Transverse colon (tissue), 4 donors: ENCODE results near the gene GATA5. TPM values are rescaled to one million over a fixed set of nuclear protein-coding genes. Genes with fewer than 3 reads are reported as not detected.

ENCODE experiments used
- DNase-seq: peaks from one replicate; pipeline ENCODE4 v3.0.0-alpha.2; 2019
- H3K27ac ChIP-seq, 4 donors: fragments of 200-600 bp; sonication (generic); 2 replicates each; pipeline ENCODE4 v1.5.1; 2016 to 2018; ENCODE audit warnings: inconsistent platforms in 4 of 4
- H3K27me3 ChIP-seq: fragments of 200-600 bp; sonication (generic); 2 replicates; pipeline ENCODE4 v1.5.1; 2017; ENCODE audit warnings: inconsistent platforms
- H3K36me3 ChIP-seq, 4 donors: fragments of 200-600 bp; sonication (generic); 2 replicates each; pipeline ENCODE4 v1.5.1; 2017 to 2019; ENCODE audit warnings: inconsistent platforms in 4 of 4
- H3K4me1 ChIP-seq, 4 donors: fragments of 200-600 bp; sonication (generic); 2 replicates each; pipeline ENCODE4 v1.5.1; 2017 to 2020; ENCODE audit warnings: inconsistent platforms in 4 of 4
- H3K4me3 ChIP-seq, 4 donors: fragments of 200-600 bp; sonication (generic); 1 replicate in 1 of 4; 2 replicates in 3 of 4; pipeline versions ENCODE4 v1.5.1 to v1.6.1; 2017 to 2019; ENCODE audit warnings: inconsistent platforms in 4 of 4
- H3K9me3 ChIP-seq, 2 donors: fragments of 200-600 bp; sonication (generic); 2 replicates each; pipeline ENCODE4 v1.5.1; 2017 to 2019; ENCODE audit warnings: inconsistent platforms in 2 of 2
- EP300 ChIP-seq: sonication (generic); formaldehyde crosslinking; IDR thresholded peaks from one replicate; pipeline ENCODE4 v1.6.1; 2017; ENCODE audit warnings: antibody characterized with exemption, low read depth
- POLR2A ChIP-seq: fragments of 450-650 bp; IDR thresholded peaks from one replicate; pipeline ENCODE4 v1.6.1; 2016; ENCODE audit warnings: antibody characterized with exemption, mild to moderate bottlenecking, moderate library complexity
- POLR2AphosphoS5 ChIP-seq, 3 donors: sonication (generic); formaldehyde crosslinking; IDR thresholded peaks; one replicate each; pipeline ENCODE4 v1.6.1; 2016; ENCODE audit warnings: antibody characterized with exemption in 3 of 3
- WGBS, 2 donors: methylation state at CpG; one replicate each; pipeline ENCODE4 v1.1.5; 2018; ENCODE audit warnings: low coverage in 1 of 2; 5-methylcytosine and 5-hydroxymethylcytosine counted together
- in situ Hi-C, 4 donors: fragments of 200-750 bp; cut with MboI; loops; one replicate each; pipeline versions ENCODE4 v1.15.0 to v1.15.1; 2017; ENCODE audit warnings: low sequenced_read_pairs in 3 of 4, low pct_ligation_motif_present in 1 of 4, low pct_unique_long_range_greater_than_20kb in 1 of 4
- intact Hi-C: fragments of 100-400 bp; cut with DNase I; formaldehyde crosslinking; loops from one replicate; pipeline ENCODE4 v1.15.1; 2023; ENCODE audit warnings: low total_unique reads
- total RNA-seq, 4 donors: library from RNA; depleted of rRNA; stranded (reverse); fragments of >200 nt; gene quantifications; one replicate each; pipeline ENCODE4 v1.1.0, GENCODE V29; 2016
- TF ChIP-seq, protein P1 (sequence below), 5 experiments: fragments of 200-600 bp in 3 of 5; fragments of 450-650 bp in 2 of 5; sonication (generic) in 3 of 5; IDR thresholded peaks; 1 replicate in 2 of 5; 2 replicates in 3 of 5; pipeline ENCODE4 v1.5.1; 2016 to 2017; ENCODE audit warnings: antibody characterized with exemption in 5 of 5, inconsistent platforms in 3 of 5, mild to moderate bottlenecking in 2 of 5, moderate library complexity in 1 of 5

GATA5 gene, protein sequence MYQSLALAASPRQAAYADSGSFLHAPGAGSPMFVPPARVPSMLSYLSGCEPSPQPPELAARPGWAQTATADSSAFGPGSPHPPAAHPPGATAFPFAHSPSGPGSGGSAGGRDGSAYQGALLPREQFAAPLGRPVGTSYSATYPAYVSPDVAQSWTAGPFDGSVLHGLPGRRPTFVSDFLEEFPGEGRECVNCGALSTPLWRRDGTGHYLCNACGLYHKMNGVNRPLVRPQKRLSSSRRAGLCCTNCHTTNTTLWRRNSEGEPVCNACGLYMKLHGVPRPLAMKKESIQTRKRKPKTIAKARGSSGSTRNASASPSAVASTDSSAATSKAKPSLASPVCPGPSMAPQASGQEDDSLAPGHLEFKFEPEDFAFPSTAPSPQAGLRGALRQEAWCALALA
- not detected for total RNA-seq

DNA sequence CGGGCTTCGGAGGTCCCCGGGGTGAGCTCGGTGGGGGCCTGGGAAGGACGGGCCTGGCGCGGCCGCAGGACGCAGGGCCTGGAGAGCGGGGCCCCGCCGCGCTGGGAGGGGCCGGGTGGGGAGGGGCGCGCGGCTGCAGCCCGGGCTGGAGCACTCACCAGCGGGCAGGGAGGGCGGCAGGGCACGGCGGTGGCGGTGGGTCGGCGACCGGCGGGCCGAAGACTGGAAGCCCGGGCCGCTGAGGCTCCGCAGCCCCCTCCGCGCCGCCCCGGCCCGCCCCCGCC, at the start of gene GATA5:
Gene GATA5 (minus strand): TSS at position 224 of the 284 bp plus-strand sequence. CDS start 474 bp downstream, outside the sequence.
- Histone ChIP-seq H3K36me3 (no peaks in the 10 kb centered on the region), H3K27me3 (peaks cover 86% of the 10 kb centered on the region)

DNA sequence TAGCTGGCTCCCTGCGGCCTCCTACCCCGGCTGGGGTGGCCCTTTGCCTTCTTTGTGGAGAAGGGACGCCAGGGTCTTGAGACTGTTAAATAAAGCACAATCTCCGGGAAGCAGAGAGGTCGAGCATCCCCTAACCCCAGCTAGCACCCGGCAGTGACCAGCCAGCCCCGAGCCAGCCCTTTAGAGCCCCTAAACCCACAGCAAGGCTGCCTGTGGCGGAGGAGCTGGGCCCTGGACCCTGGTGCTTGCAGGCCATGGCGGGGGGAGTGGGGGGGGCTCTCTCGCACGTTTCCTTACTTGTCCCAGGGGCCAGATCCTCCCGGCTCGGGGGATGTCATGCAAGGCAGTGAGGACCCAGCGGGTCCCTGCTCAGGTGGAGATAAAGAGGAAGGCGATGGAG, 49.2 kb upstream of the GATA5 start:
- no peak for DNase-seq
- Histone ChIP-seq H3K27me3 (peaks cover 23% of the 10 kb centered on the region), H3K9me3 (no peaks in the 10 kb centered on the region), H3K36me3 (no peaks in the 10 kb centered on the region), H3K4me3 (no peak overlapping the region), H3K4me1 (peaks cover 0 to 10% (median 5%) of the 10 kb centered on the region in 4 donors), H3K27ac (no peak overlapping the region)
- in situ Hi-C loops = no loop called here
- intact Hi-C loops = no loop called here
- WGBS, 2 donors = 45% methylated on average over 14 of the region's 15 CpGs; no CpG with 5 or more reads in 1 of the 2 donors
- TF ChIP-seq, protein P1, sequence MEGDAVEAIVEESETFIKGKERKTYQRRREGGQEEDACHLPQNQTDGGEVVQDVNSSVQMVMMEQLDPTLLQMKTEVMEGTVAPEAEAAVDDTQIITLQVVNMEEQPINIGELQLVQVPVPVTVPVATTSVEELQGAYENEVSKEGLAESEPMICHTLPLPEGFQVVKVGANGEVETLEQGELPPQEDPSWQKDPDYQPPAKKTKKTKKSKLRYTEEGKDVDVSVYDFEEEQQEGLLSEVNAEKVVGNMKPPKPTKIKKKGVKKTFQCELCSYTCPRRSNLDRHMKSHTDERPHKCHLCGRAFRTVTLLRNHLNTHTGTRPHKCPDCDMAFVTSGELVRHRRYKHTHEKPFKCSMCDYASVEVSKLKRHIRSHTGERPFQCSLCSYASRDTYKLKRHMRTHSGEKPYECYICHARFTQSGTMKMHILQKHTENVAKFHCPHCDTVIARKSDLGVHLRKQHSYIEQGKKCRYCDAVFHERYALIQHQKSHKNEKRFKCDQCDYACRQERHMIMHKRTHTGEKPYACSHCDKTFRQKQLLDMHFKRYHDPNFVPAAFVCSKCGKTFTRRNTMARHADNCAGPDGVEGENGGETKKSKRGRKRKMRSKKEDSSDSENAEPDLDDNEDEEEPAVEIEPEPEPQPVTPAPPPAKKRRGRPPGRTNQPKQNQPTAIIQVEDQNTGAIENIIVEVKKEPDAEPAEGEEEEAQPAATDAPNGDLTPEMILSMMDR (IDR thresholded peaks at IDR 0.05) = no peak
- TF ChIP-seq POLR2AphosphoS5 (IDR thresholded peaks at IDR 0.05) (no peak), POLR2A (no peak), EP300 (no peak)

More for the DNA sequence above, at the start of gene GATA5:
- in situ Hi-C loops = no loop called here
- H3K27ac ChIP-seq = no peak within 1 kb of the TSS
- H3K4me3 ChIP-seq = peak within 1 kb of the TSS in 2 of 4 donors; percentile 17 to 30
- no peak for TF ChIP-seq POLR2AphosphoS5 (IDR thresholded peaks at IDR 0.05)
- no peak for TF ChIP-seq EP300
- TF ChIP-seq, protein P1 (IDR thresholded peaks at IDR 0.05) = no peak
- no peak for TF ChIP-seq POLR2A
- no peaks in the 10 kb centered on the region for H3K9me3 ChIP-seq
- peaks cover 6 to 15% (median 10%) of the 10 kb centered on the region in 4 donors for H3K4me1 ChIP-seq
- no peak for DNase-seq
- WGBS, 2 donors = 7% methylated on average over 3 of the region's 37 CpGs; no CpG with 5 or more reads in 1 of the 2 donors
- intact Hi-C loops = no loop called here

DNA sequence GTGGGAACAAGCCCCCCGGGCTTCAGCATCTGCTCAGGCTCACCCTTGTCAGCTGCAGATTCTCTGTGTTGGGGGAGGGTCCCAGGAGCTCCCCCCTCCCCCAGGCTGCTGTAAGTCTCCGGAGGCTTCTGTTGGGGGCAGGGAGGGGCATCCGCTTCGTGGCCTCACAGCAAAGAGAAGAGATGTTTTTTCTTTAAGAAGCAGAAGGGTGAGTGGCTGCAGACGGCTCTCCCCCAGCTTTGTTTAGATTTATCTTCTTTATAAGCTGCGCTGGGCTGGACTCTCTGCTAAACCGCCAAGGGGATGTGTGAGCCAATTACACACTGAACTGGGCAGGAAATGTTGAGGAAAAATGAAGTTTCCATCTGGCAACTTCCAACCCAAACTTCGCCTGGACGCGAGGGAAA, 48.7 kb upstream of the GATA5 start:
- intact Hi-C loops = no loop called here
- TF ChIP-seq, protein P1 (IDR thresholded peaks at IDR 0.05) = no peak
- TF ChIP-seq EP300 = no peak
- TF ChIP-seq POLR2AphosphoS5 (IDR thresholded peaks at IDR 0.05) = no peak
- TF ChIP-seq POLR2A = no peak
- Histone ChIP-seq H3K27me3 (peaks cover 23% of the 10 kb centered on the region), H3K36me3 (no peaks in the 10 kb centered on the region), H3K4me3 (no peak overlapping the region), H3K27ac (no peak overlapping the region), H3K4me1 (peaks cover 0 to 10% (median 5%) of the 10 kb centered on the region in 4 donors), H3K9me3 (no peaks in the 10 kb centered on the region)
- in situ Hi-C loops = no loop called here
- 29% methylated on average over 10 of the region's 10 CpGs; no CpG with 5 or more reads in 1 of the 2 donors for WGBS, 2 donors
- DNase-seq = no peak

DNA sequence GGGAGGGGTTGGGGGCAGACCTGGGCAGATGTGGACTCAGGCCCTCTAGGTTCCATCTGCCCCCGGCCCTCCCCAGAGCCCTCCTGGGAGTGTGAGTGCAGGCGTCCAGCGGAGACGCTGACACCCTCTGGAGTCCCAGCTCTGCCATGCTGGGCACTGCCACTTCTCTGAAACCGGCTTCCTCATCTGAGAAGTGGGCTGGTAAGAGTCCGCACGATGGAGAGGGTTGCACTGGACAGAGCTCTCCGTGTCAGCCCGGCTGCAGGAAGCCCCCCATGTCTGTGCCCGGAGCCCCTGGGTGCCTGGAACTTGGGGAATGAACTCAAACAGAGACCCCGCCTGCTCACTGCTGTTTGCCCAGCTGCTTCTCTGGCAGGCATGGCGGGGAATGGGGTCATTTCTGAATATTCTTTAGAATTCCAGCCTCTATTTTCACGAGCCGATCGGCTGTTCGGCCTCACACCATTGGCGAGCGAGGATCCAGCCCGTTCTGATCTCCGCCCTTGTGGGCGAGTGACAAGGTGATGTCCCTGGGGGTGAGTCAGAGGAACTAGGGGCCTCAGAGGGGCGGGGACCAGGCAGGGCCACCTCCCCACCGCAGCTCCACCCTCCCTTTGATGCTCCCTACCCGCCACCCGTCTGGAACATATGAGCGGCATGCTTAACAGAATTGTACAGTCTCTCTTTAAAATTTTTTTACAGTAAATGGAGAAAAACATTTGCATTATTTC, 47.8 kb upstream of the GATA5 start:
- peaks cover 0 to 10% (median 5%) of the 10 kb centered on the region in 4 donors for H3K4me1 ChIP-seq
- intact Hi-C loops (no loop called here), in situ Hi-C loops (no loop called here)
- WGBS, 2 donors = 56% methylated on average over 26 of the region's 26 CpGs; no CpG with 5 or more reads in 1 of the 2 donors
- no peaks in the 10 kb centered on the region for H3K36me3 ChIP-seq
- no peak overlapping the region for H3K4me3 ChIP-seq
- DNase-seq = no peak
- TF ChIP-seq POLR2AphosphoS5 (IDR thresholded peaks at IDR 0.05) (no peak), POLR2A (no peak), EP300 (no peak)
- TF ChIP-seq, protein P1 (IDR thresholded peaks at IDR 0.05) = no peak
- H3K27me3 ChIP-seq = peaks cover 25% of the 10 kb centered on the region
- no peak overlapping the region for H3K27ac ChIP-seq
- no peaks in the 10 kb centered on the region for H3K9me3 ChIP-seq
